IPS-15b (cell line): ENCODE measurements around the gene PRKAG2.
"Not testable (repeated sequence)": the region's sequence is repeated elsewhere in the genome, so short reads cannot be mapped to it uniquely, and the experiment has no call there.

Experiments
- H3K27me3 ChIP-seq: one replicate; pipeline ENCODE4 v1.6.1; 2013; ENCODE audit warnings: low read length; ENCODE audit not compliant: control insufficient read depth, insufficient read depth
- H3K36me3 ChIP-seq: one replicate; pipeline ENCODE4 v1.6.1; 2013; ENCODE audit warnings: low read length; ENCODE audit not compliant: control insufficient read depth, insufficient read depth
- H3K4me1 ChIP-seq: one replicate; pipeline ENCODE4 v1.6.1; 2013; ENCODE audit warnings: mild to moderate bottlenecking, low read length; ENCODE audit not compliant: control insufficient read depth, insufficient read depth
- H3K4me3 ChIP-seq: one replicate; pipeline ENCODE4 v1.5.1; 2013; ENCODE audit warnings: low read depth, low read length
- H3K9ac ChIP-seq: one replicate; pipeline ENCODE4 v1.6.1; 2013; ENCODE audit warnings: low read depth, mild to moderate bottlenecking, low read length
- H3K9me3 ChIP-seq: one replicate; pipeline ENCODE4 v1.6.1; 2013; ENCODE audit warnings: mild to moderate bottlenecking, low read length; ENCODE audit not compliant: control insufficient read depth, insufficient read depth

The PRKAG2 gene

DNA sequence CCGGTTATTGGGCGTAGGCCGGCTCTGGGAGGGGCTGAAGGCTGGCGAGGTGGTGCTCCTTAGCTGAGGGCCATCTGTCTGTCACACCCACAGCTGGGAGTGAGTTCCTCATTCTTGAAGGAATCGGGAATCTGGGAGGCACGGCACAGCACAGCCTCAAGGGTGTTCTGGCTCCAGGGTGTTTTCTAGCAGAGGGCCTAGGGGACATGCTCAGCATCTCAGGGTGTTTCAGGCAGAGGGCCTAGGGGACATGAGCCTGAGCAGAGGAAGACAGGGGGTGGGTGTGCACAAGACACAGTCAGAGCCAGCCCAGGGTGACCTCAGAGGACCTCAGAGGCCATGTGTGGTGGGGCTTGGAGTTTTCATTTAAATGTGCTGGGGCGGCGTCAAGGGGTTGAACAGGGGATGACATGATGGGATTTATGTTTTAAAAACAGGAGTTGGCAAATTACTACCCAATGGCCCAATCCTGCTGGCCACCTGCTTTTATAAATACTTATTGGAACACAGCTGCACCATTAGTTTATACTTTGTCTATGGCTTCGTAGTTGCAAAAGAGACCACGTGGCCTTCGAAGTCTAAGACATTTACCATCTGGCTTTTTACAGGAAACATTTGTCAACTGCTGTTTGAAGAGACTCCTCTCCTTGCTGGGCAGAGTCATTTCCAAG lies 121.6 kb downstream of the PRKAG2 start:
- no peak overlapping the region for H3K9ac ChIP-seq
- H3K4me3 ChIP-seq: no peak overlapping the region
- H3K9me3 ChIP-seq: no peaks in the 10 kb centered on the region
- H3K36me3 ChIP-seq: no peaks in the 10 kb centered on the region
- peaks cover 3% of the 10 kb centered on the region for H3K27me3 ChIP-seq
- peaks cover 2% of the 10 kb centered on the region for H3K4me1 ChIP-seq

DNA sequence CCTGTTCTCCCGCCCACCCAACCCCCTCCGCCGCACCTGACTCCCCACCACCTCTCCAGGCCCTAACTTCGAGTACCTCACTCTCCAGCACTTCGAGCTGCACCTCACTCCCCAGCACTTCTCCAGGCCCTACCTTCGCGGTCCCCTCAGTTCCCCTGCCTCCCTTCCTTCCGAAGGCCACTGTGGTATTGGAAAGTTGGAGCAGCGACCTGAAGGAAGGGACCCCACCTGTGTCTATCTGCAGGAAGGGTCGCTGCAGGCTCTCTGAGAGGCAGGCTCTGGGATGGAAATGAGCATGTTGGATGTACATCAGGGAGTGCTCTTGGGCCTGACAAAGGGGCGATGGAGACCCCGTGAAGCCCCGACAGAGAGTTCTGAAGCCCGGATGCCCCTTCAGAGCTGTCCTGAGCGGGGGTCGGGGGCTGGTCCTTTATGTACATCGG lies 122.2 kb downstream of the PRKAG2 start:
- peaks cover 3% of the 10 kb centered on the region for H3K27me3 ChIP-seq
- no peak overlapping the region for H3K9ac ChIP-seq
- no peak overlapping the region for H3K4me3 ChIP-seq
- H3K9me3 ChIP-seq: no peaks in the 10 kb centered on the region
- H3K36me3 ChIP-seq: no peaks in the 10 kb centered on the region
- peaks cover 2% of the 10 kb centered on the region for H3K4me1 ChIP-seq

DNA sequence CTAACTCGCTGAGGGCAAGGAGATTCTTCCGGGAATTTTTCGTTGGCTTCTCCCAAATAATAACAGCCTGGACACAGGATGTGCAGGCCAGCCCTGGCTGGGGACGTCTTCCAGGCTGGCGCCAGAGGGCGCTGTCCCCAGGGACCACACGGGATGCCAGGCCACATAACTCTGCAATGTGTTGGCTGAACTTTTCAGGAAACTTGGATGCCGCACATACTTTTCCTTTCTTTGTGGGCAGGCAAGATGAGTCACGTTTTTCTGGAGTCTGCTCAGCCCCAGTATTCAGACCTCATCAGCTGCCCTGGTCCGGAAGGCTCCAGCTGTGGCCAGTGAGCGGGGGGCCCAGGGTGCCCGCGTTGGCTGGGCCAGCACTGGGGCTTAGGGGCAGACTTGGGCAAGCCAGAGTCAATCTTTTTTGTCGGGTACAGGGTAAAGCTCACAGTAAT lies 122.7 kb downstream of the PRKAG2 start:
- no peak overlapping the region for H3K4me3 ChIP-seq
- no peak overlapping the region for H3K9ac ChIP-seq
- H3K36me3 ChIP-seq: no peaks in the 10 kb centered on the region
- H3K9me3 ChIP-seq: no peaks in the 10 kb centered on the region
- H3K4me1 ChIP-seq: peaks cover 2% of the 10 kb centered on the region
- peaks cover 3% of the 10 kb centered on the region for H3K27me3 ChIP-seq

DNA sequence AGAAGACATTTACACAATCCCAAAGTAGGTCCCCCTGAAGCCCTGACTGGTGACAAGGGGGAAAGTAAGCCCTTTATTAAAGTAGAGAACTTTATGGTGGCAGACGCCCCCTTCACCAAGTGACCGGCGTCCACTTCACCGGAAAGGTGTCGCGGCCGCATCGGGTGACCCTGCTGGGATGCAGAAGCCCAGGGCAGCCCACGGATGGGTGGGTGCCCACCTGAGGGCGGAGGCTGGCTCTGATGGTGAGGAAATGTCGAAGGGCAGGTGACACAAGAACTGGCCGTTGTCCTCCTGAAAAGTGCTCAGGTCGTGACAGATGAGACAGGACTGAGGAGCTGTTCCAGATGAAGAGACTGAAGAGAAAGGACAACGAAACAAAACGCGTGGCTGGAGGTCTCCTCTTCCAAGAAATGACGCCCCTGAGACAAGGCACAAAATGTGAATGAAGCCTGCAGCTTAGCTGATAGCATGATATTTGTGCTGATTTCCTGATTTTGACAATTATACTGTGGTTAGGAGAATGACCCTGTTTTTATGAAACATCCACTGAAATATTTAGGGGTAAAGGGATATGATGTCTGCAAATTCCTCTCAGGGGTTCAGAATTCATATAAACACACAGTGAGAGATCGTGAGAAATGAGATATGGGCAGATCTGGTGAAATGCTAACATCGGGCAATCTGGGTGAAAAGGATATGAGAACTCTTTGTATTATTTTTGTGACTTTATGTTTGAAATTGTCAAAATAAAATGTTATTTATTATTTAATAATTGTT lies 123.9 kb downstream of the PRKAG2 start:
- H3K36me3 ChIP-seq: no peaks in the 10 kb centered on the region
- H3K4me1 ChIP-seq: peaks cover 2% of the 10 kb centered on the region
- no peaks in the 10 kb centered on the region for H3K9me3 ChIP-seq

DNA sequence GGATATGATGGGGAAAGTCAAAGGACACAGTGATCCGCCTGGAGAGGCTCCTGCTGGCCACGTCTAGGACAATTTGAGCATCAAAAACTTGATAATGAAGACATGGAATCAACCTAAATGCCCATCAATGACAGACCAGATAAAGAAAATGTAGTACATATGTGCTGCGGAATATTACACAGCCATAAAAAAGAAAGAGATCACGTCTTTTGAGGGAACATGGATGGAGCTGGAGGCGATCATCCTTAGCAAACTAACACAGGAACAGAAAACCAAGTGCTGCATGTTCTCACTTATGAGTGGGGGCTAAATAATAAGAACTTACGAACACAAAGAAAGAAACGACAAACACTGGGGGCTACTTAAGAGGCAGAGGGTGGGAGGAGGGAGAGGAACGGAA lies 124.9 kb downstream of the PRKAG2 start:
- H3K27me3 ChIP-seq: no peaks in the 10 kb centered on the region
- H3K4me1 ChIP-seq: no peaks in the 10 kb centered on the region
- no peak overlapping the region for H3K9ac ChIP-seq
- no peaks in the 10 kb centered on the region for H3K36me3 ChIP-seq
- no peak overlapping the region for H3K4me3 ChIP-seq
- no peaks in the 10 kb centered on the region for H3K9me3 ChIP-seq

More for the DNA sequence above, 123.9 kb downstream of the PRKAG2 start:
- H3K9ac ChIP-seq: no peak overlapping the region
- H3K27me3 ChIP-seq: no peaks in the 10 kb centered on the region
- H3K4me3 ChIP-seq: no peak overlapping the region

DNA sequence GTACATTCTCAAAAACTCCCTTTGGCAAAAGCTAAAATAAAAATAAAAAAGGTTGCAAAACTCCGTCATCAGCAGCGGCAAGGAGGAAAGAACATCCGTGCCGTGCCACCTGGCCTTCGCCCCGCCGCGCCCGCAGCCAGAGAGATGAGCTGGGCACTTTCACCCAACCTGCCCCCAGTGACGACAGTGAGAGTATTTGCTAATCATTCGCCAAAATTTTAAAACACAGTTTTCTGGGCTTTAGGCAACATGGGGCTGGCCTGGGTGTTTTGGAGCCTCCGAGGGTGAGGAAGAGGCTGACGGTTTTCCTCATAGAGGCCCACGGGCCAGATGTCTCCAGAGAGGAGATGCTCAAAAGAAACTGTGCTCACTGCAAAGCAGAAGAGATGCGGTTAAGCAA lies 128.2 kb downstream of the PRKAG2 start:
- no peaks in the 10 kb centered on the region for H3K36me3 ChIP-seq
- H3K9me3 ChIP-seq: no peaks in the 10 kb centered on the region
- no peak overlapping the region for H3K9ac ChIP-seq
- no peaks in the 10 kb centered on the region for H3K27me3 ChIP-seq
- H3K4me3 ChIP-seq: no peak overlapping the region
- no peaks in the 10 kb centered on the region for H3K4me1 ChIP-seq

DNA sequence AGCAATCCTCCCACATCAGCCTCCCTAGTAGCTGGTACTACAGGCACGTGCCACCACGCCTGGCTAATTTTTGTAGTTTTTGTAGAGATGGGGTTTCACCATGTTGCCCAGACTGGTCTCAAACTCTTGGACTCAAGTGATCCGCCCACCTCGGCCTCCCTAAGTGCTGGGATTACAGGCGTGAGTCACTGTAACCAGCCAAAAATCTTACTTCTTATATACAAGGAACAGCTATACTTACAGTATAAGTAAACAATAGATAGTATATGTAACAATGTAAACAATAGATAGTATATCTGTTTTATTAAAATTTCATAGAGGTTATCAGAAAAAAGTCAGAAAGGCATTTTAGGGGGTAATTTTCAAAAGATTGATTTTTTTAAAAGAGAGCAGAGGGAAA lies 128.9 kb downstream of the PRKAG2 start:
- not testable (repeated sequence) for H3K36me3 ChIP-seq, H3K27me3 ChIP-seq, H3K4me1 ChIP-seq, H3K4me3 ChIP-seq, H3K9me3 ChIP-seq, H3K9ac ChIP-seq

DNA sequence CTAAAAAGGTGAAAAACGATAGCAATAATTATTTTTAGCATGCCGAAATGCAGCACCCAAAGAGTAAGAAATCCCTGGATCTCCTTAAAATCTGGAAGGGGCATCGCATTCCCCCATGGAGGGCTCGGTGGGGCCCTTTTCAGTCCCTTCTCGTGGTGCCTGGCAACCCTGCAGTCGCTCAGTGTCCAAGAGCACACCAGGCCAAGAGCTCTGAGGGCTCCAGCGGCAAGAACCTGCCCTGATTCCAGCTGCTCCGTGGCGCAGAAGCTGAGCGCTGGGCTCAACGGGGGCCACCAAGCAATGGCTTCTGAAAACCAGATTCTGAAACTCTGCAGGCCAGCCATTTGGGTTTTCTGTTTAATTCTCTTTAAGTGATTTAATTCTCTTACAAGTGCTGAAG lies 131.2 kb downstream of the PRKAG2 start:
- no peaks in the 10 kb centered on the region for H3K27me3 ChIP-seq
- H3K4me3 ChIP-seq: no peak overlapping the region
- no peaks in the 10 kb centered on the region for H3K36me3 ChIP-seq
- no peaks in the 10 kb centered on the region for H3K9me3 ChIP-seq
- no peaks in the 10 kb centered on the region for H3K4me1 ChIP-seq
- no peak overlapping the region for H3K9ac ChIP-seq

DNA sequence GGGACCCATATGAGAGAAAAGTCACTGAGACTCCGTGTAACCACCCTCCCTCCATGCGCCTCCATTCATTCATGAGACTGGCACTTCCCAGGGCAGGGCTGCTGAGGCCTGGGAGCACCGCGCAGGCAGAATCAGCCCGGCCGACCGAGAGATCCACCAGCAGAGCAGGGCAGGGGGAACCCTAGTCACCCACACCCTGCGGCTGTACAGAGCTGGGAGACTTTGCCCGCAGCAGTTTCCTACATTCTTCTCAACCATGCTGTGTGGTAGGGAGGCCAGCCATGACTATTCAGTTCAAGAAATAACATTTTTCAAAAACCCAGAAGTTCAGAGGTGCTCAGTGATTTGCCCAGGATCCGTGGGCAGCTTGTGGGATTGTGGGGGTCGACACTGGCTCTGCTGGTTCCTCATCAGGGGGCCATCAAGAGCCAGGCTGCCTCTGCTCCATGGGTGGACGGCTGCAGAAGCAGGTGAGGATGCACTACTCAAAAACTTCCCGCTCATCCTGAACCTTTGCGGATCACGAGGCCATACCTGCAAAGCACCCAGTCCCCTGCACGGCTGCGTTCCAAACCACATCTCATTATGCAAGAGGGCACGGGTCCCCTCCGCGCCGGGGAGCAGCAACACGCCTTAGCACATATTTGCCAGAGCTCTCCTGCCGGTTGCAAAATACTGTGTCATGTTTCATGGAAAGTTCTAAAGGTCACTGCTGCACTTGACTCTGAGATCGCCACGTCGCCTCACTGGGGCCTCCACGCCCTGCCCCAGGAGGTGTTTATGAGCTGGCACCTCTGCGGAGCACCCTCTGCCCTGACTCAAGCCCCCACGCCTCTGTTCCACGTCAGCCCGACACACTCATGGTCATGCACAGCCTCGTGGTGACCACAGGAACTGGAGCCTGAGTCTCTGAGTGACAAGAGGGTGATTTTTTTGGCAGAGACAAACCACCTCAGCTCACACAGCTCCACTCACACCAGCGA lies 132.0 kb downstream of the PRKAG2 start:
- H3K4me1 ChIP-seq: no peaks in the 10 kb centered on the region
- H3K27me3 ChIP-seq: no peaks in the 10 kb centered on the region
- H3K36me3 ChIP-seq: no peaks in the 10 kb centered on the region
- no peak overlapping the region for H3K4me3 ChIP-seq
- H3K9me3 ChIP-seq: no peaks in the 10 kb centered on the region
- H3K9ac ChIP-seq: no peak overlapping the region

DNA sequence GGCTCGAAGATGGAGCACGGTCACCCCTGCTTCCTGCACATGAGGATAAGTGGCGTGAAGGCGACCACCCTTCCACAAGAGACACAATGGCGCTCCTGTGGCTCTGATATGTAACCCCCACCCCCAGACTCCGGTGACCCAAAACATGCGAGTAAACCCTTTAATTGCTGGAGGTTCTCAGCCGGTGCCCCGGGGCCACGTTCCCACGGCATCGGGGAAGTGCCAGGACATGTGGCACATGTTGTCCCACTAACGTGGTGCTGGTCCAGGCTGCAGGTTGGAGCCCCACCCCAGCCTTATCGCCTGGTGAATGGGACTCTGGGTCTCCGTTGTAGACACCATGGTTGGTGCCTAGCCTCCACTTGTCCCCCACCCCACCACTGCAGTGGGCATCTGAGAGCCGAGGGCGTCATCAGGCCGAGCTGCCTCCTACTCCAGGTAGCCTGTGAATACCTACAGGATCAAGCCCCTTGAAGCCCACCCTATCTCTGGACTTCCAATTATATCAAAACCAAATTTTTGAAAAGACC lies 132.8 kb downstream of the PRKAG2 start:
- Histone ChIP-seq H3K27me3 (no peaks in the 10 kb centered on the region), H3K4me3 (no peak overlapping the region)

DNA sequence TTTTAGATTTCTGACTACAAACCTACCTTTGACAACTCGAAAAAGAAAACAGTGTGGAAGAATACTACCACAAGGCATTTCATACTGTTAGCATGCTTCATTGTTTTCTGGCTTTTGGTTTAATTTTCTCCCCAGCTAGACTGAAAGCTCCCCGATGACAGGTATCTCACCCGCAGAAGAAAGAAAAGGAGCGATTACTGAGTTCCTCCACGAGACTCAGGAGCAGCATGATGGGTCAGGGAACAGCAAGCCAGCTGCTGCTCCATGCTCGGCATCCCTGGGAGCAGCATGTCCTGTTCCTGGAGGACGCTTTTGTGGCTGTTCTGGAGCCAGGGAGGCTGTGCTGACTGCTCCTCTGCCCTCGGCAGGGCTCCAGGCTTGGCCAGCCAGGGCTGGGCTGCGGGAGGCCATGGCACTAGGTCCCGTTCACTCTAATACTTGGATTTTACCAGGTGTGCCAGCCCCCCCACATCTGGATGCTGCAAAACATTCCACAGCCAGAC lies 133.4 kb downstream of the PRKAG2 start:
- Histone ChIP-seq H3K9ac (no peak overlapping the region), H3K9me3 (no peaks in the 10 kb centered on the region), H3K4me3 (no peak overlapping the region), H3K36me3 (no peaks in the 10 kb centered on the region), H3K27me3 (no peaks in the 10 kb centered on the region), H3K4me1 (no peaks in the 10 kb centered on the region)

More for the DNA sequence above, 132.8 kb downstream of the PRKAG2 start:
- Histone ChIP-seq H3K9me3 (no peaks in the 10 kb centered on the region), H3K36me3 (no peaks in the 10 kb centered on the region), H3K9ac (no peak overlapping the region), H3K4me1 (no peaks in the 10 kb centered on the region)
